Measurements from ENCODE around the gene SLC27A5. TPM values are rescaled to one million over a fixed set of nuclear protein-coding genes. Genes with fewer than 3 reads are reported as not detected.

The SLC27A5 gene
- total and polyA plus RNA-seq, 2 of the 13 experiments (the other 11 are each of a cell fraction or from before 2014, with no cell fraction given), result 30.3 to 40.2 TPM

DNA sequence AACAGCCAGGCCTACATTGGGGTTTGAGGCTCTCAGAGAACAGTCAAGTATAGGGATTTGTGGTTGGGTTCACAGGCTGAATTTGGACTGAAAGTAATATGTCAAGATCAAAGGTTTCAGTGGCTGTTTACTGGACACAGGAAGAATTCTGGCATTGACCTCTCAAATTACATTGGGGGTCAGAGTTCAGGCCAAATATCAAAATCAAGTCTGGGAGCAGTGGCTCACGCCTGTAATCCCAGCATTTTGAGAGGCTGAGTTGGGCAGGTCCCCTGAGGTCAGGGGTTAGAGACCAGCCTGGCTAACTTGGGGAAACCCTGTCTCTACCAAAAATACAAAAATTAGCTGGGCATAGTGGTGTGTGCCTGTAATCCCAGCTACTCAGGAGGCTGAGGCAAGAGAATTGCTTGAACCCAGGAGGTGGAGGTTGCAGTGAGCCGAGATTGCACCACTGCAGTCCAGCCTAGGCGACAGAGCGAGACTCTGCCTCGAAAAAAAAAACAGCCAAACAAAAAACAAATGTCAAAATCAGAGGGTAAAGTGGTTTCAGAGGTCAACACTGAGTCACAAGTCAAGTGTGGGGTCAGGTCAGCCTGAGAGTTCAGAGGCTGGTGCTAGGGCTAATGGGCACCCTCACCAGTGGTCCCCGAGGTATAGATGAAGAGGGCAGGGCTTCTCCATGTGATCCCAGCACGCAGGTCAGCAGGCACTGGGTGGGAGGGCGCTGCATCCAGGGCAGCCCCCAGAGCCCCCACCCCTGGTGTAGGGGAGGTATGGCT, 1.5 kb downstream of the SLC27A5 start (continued):
- TF ChIP-seq SALL2 (CRISPR knock-in tag; IDR thresholded peaks at IDR 0.05) (0 out of 2 replicates have a peak, but pooled peaks have one; percentile 35), TCF7L2 (IDR thresholded peaks at IDR 0.05; ENCODE audit: low read depth, low read length) (no peak), ZNF263 (CRISPR knock-in tag; IDR thresholded peaks at IDR 0.05) (no peak), RFX3 (CRISPR knock-in tag; IDR thresholded peaks at IDR 0.05) (no peak), HOXA7 (CRISPR knock-in tag; IDR thresholded peaks at IDR 0.05) (no peak), XBP1 (CRISPR knock-in tag; IDR thresholded peaks at IDR 0.05) (no peak), PHF21A (CRISPR knock-in tag; IDR thresholded peaks at IDR 0.05) (peak; percentile 74), ARNT (IDR thresholded peaks at IDR 0.05) (no peak), PHF20 (CRISPR knock-in tag; IDR thresholded peaks at IDR 0.05) (0 out of 2 replicates have a peak, but pooled peaks have one; percentile 24), ZKSCAN8 (CRISPR knock-in tag; IDR thresholded peaks at IDR 0.05; ENCODE audit: borderline replicate concordance) (0 out of 2 replicates have a peak, but pooled peaks have one; percentile 35), THAP11 (CRISPR knock-in tag; IDR thresholded peaks at IDR 0.05) (peak; percentile 35), ZNF841 (CRISPR knock-in tag; IDR thresholded peaks at IDR 0.05; ENCODE audit: borderline replicate concordance) (no peak), ZNF574 (CRISPR knock-in tag; IDR thresholded peaks at IDR 0.05) (peak; percentile 43; the same call in 1 of the 2 replicates), ATF2 (CRISPR knock-in tag; IDR thresholded peaks at IDR 0.05) (0 out of 2 replicates have a peak, but pooled peaks have one; percentile 31), HDAC2 (CRISPR knock-in tag; IDR thresholded peaks at IDR 0.05) (peak; percentile 51; the same call in 1 of the 2 replicates), ZNF501 (CRISPR knock-in tag; IDR thresholded peaks at IDR 0.05) (peak; percentile 58), CSRNP1 (CRISPR knock-in tag; IDR thresholded peaks at IDR 0.05) (no peak), ZNF441 (CRISPR knock-in tag; IDR thresholded peaks at IDR 0.05; ENCODE audit: borderline replicate concordance) (peak; percentile 92), POGZ (CRISPR knock-in tag; IDR thresholded peaks at IDR 0.05) (no peak), ZEB1 (IDR thresholded peaks at IDR 0.05; ENCODE audit: insufficient replicate concordance, low read depth) (no peak), ZNF30 (CRISPR knock-in tag; IDR thresholded peaks at IDR 0.05) (no peak)
- TF ChIP-seq, protein P1, sequence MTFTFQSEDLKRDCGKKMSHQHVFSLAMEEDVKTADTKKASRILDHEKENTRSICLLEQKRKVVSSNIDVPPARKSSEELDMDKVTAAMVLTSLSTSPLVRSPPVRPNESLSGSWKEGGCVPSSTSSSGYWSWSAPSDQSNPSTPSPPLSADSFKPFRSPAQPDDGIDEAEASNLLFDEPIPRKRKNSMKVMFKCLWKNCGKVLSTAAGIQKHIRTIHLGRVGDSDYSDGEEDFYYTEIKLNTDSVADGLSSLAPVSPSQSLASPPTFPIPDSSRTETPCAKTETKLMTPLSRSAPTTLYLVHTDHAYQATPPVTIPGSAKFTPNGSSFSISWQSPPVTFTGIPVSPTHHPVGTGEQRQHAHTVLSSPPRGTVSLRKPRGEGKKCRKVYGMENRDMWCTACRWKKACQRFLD (CRISPR knock-in tag; IDR thresholded peaks at IDR 0.05; ENCODE audit: borderline replicate concordance), result no peak

Measured in HepG2 (cell line).